Erythroblast (primary cell): ENCODE measurements around the gene OTUB2.

Experiments used
- GATA1 ChIP-seq: IDR thresholded peaks from 2 replicates; pipeline ENCODE4 v1.6.1; 2011; ENCODE audit warnings: low read depth, mild to moderate bottlenecking, control low read depth, low read length, moderate library complexity
- POLR2A ChIP-seq: IDR thresholded peaks from 2 replicates; pipeline ENCODE4 v1.6.1; 2011; ENCODE audit warnings: mild to moderate bottlenecking, low read length

DNA sequence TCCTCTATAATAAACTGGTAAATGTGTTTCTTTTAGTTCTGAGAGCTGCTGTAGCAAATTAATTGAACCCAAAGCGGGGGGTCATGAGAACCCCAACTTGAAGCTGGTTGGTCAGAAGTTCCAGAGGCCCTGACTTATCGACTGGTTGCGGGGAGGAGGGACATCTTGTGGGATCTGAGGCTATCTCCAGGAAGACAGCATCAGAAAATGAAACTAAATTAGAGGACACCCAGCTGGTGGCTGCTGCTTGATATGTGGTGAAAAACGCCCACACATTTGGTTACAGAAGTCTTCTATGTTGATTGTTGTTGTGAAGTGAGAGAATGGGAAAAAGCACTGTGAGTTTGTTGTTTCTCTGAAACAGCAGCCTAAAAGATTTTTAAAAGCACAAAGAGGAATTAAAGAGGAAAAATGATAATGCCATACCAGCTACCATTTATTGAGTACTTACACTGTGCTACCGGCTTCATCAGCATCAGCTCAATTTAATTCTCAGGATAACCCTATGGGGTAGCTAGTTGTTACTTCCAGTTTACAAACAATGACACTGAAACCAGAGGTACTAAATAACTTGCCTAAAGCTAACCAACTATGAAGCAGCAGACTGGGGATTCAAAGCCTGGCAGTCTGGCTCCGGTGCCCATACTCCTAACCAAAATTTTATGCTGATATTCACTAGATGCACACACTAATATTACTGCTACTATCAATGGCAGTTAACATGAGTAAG, 30.6 kb downstream of the OTUB2 start:
- no peak for TF ChIP-seq POLR2A
- no peak for TF ChIP-seq GATA1
